Left kidney (tissue), 2 donors: ENCODE results near the gene PRR5. TPM values are rescaled to one million over a fixed set of nuclear protein-coding genes. Genes with fewer than 3 reads are reported as not detected.
"Not testable (repeated sequence)": the region's sequence is repeated elsewhere in the genome, so short reads cannot be mapped to it uniquely, and the experiment has no call there.

Experiments used
- DNase-seq: peaks from one replicate; pipeline ENCODE4 v3.0.0-alpha.2; 2013
- polyA plus RNA-seq: library from polyadenylated mRNA; unstranded; fragments of 120-200 nt; gene quantifications from one replicate; pipeline ENCODE4 v1.2.1, GENCODE V29; 2013; ENCODE audit not compliant: insufficient read length

Gene PRR5
- polyA plus RNA-seq, 1 donor, result 24.5 TPM

DNA sequence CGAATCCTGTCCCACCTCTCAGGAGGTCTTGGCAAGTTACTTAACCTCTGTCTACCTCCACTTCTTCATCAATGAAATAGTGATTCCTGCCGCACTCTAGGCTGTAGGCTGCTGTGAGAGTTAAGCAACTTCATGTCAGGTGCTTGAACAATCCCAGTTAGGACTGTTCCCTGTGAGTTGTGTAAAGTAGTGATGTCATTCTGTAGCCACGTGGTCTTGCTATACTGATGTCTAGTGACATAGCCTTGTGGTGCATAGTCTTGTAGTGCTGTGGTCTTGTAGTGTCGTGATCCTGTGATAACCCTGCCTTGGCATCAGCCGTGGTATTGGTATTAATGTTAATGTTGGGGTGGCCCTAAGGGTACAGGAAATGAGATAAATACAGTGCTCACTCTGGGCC is 30.3 kb upstream of the PRR5 start:
- no peak for DNase-seq

DNA sequence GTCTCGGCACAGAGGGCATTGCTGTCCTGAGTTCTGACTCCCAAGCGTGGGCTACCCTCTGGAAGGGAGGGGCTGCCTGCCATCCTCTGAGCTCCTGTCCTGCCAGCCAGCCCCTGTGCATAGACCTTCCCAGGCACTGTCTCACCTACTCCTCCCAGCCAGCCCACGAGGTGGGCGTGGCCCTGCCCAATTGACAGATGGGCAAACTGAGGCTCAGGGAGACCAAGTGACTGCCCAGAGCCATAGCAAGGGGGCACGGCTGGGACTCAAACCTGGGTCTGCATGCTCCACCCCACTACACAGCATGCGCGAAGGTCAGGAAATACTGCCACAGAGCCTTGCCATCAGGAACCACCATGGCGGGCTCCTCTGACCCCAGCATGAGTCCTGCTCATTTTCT is 29.4 kb upstream of the PRR5 start:
- no peak for DNase-seq

DNA sequence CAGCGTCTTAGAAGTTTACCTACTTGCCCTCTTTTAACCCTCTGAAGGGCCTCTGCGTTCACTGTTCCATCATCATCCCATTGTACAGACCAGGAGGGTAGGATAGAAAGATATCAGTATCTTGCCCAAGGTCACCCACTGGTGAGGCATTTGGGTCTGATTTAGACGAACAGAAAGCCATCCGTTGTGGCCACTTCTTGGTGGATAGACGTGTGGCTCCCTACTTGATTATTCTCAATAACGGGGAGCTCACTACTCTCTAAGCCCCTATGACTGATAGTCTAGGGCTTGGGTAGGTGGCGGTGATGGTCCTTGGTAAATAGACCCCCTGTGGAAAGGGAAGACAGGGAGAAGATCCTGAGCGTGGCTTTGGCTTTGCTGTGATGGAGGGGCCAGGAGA is 28.6 kb upstream of the PRR5 start:
- DNase-seq, result no peak

DNA sequence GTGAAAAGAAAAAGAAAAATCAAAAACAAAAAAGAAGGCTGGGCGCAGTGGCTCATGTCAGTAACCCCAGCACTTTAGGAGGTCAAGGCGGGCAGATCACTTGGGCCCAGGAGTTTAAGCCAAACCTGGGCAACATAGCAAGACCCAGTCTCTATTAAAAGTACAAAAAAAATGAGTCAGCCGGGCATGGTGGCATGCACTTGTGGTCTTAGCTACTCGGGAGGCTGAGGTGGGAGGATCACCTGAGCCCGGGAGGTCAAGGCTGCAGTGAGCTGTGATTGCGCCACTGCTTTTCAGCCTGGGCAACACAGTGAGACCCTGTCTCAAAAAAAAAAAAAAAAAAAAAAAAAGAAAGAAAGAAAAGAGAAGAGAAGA is 26.0 kb upstream of the PRR5 start:
- DNase-seq, result not testable (repeated sequence)

DNA sequence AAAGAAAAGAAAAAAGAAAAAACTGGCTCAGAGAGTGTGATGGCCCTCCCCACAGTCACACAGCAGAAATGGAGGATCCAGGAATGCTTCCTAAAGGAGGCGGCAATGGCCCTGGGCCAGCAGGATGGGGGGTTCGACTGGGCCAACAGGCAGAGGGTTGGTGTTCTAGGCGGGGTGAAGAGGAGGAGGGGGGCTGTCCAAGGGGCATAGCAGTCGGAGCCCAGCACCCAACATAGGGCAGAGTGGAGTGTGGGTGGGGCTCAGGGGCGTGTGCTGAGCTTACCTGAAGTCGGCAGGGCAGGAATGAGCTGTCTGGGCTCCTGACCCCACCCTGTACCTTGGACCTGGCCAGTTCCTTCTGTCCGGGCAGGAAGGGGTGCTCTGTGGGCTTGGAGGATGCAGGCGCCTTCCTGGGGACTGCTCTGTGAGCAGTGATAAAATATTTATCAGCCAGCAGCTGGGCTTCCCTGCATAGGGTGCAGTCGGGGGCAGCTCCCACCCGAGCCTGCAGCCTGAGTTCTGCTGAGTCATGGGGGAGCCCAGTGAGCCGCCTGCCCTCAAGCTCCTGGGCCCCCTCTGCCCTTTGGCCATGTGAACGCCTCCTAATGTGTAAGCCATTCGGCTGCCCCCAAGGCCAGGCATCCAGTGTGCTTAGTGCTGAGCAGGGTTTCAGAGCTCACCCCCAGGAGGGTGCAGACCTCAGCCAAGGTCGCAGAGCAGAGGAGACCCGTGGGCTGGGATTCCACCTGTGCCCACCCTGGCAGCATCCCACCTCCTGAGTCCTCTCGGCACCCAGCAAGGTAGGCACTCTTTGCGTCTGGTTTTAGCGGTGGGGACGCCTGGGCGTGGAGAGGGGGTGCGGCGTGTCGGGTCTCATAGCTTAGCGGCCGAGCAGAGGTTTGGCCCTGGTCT is 25.3 kb upstream of the PRR5 start:
- DNase-seq, result no peak

DNA sequence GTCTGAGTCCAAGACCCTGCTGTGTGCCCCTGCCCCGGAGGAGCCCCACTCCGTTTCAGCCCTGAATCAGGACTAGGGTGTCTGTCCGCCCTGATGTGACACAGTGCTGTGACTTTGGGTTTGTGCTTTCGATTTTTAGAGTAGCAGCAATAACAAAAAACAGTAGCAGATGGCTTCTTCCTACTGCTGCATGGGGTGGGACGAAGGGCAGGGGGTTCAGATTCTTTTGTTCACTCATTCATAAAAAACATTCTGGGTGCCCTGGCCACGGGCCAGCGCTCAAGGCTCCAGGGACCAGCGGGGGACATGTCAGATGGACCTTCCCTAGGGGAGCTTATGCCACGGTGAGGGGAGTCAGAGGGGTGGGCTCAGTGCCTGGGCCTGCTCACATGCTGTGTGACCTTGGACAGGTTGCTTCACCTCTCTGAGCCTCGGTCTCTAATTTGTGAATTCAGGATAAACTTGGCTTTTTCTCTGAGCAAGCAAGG is 24.6 kb upstream of the PRR5 start:
- no peak for DNase-seq

DNA sequence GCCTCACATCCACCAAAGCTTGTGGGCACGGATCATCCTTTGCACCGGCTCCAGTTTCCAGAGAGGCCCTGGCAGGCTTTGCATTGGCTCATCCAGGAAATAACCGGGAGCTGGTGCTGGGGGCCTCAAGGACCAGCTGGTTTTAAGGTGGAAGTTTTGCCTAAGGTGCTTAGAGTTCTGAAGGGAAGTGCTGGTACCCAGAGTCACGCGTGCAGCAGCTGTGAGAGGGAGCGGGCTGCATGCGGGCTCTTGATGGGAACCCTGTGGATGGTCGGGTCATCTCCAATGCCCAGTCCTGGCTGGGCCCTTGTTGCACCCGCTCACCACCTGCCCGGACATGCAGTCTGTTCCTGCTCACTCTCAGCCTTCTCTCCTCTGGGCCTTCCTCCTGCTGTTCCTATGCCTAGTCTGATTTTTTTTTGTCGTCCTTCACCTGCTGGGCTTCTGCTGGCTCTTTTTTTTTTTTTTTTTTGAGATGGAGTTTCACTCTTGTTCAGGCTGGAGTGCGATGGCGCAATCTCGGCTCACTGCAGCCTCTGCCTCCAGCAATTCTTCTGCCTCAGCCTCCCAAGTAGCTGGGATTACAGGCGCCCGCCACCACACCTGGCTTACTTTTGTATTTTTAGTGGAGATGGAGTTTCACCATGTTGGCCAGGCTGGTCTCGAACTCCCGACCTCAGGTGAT is 24.0 kb upstream of the PRR5 start:
- DNase-seq, result no peak

DNA sequence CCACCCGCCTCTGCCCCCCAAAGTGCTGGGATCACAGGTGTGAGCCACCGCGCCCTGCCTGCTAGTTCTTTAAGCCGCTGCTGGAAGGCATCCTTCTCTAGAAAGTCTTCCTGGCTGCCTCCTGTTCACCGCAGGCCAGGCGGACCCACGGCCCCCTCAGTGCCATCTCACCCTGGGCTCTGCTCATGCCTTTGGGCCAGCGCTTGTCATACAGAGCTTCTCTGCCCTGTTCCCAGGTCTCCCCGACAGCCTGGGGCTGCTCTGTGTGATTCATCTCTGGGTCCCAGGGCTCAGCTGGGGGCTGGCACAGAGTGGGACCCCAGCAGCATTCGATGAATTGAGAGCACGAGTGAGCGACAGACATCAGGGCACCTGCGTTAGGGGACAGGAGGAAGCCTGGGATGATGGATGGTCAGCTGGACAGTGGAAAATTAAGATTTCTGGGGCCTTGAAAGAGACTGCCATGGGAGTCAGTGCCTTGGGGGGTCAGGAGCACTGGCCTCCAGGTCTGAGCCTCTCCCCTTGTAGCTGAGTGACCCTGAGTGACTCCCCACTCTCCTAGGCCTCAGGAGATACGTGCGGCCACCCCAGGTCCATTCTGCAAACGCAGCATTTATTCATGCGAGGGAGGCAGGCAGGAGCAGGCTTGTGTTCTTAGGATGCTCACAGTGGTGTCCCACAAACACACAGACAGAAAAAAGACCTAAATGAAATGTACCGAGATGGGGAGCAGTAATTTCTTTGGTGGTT is 23.3 kb upstream of the PRR5 start:
- DNase-seq, result no peak

DNA sequence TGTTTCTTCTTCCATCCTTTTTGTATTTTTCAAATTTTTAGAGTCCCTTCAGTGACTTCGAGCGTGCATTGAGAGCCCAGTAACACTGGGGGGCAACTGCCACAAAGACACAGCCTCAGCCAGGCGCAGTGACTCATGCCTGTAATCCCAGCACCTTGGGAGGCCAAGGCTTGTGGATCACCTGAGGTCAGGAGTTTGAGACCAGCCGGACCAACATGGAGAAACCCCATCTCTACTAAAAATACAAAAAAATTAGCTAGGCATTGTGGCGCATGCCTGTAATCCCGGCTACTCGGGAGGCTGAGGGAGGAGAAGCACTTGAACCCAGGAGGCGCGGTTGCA is 22.7 kb upstream of the PRR5 start:
- DNase-seq, result not testable (repeated sequence)

DNA sequence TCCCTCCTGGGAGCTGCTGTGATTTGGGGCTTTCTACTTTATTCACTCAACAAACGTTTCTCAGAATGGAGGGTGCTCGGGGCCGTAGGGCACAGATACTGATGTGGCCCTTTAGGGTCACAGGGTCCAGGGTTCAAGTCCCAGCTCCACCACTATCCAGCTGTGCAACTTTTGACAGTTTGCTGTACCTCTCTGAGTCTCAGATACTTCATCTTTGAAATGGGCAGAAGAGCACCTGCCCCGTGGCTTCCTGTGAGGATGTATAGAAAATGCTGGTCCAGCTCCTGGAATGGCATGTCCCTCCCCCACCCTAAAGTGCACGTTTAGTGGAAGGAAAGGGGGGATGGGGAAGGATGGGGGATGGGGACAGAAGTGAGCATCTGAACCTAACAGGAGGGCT is 21.9 kb upstream of the PRR5 start:
- DNase-seq, result no peak

DNA sequence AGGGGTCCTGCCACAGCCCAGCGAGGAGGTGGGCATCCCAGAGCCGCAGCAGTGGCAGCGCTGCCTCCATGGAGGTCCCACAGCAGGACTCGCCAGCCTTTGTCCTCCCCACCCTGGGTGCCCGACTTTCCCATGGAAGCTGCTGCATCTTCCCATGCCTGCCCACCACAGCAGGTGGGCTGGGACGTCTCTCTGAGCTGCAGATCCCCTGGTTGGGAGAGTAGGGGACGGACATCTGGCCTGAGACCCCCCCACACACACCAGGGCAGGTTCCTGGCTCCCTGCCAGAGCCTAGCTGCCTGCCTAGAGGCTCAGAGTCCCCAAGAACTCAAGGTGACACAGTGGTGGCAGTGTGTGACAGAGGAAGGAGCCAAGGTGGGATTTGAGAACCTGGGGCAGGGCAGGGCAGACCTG is 21.5 kb upstream of the PRR5 start:
- no peak for DNase-seq

DNA sequence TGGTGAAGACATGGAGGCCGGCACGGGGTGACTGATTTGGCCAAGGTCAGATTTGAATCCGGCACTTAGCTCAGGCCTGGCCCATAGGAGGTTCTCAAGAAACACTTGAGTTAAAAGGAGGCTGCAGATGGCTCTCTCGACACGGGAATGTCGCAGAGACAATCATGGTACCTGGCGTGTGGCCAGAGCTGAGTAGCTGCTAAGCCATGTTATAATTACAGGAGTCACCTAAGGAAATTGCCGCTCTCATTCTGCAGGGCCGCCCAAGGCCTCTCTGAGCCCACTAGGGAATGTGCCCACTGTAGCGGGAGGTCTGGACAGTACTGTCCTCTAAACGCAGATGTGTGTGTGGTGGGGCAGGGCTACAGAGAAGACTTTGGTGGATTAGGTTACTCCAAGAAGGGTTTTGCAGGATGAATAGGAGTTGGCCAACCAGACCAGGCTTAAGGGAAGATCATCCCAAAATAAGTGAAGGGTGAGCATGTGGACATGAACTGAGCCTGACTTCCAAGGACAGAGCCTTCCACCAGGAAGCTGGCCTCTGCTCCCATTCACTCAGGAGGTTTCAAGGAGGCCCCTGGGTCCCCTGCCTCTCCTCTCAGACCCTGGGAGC is 19.3 kb upstream of the PRR5 start:
- DNase-seq, result no peak

DNA sequence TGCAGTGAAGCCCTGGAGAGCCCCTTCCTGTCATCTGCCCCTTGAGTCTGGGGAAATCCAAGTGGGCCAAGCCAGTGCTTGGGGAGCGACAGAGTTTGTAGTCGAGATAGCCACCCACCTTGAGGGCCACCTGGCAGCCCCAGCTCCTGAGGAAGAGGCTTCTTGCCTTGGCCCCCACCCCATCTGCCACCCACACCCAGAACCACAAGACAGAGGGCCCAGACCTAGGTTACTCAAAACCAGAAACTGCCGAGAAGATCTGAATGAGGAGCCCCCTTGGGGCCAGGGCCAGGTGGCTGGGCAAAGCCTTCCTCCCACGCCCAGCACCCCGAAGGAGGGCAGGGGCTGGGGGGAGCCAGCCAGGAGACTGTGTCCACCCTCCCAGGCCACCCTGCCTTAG is 18.8 kb upstream of the PRR5 start:
- DNase-seq, result no peak

DNA sequence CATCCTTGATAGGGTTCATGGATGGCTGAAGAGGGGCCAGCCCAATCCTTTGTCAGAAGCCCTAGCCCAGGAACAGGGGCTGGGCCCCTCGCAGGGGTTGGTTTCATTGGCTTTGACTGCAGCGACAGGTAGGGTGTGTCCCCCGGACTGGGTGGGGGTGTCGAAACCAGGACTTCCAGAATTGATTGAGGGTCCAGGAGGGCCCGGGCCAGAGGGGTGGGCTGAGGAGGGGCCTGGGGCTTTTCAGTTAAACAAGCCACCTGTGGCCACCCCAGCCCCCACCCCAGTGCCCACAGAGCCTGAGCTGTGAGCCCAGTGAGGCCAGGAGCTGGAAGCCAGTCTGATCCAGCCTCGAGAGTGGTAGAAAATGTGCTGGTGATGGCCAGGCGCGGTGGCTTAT is 18.1 kb upstream of the PRR5 start:
- no peak for DNase-seq

DNA sequence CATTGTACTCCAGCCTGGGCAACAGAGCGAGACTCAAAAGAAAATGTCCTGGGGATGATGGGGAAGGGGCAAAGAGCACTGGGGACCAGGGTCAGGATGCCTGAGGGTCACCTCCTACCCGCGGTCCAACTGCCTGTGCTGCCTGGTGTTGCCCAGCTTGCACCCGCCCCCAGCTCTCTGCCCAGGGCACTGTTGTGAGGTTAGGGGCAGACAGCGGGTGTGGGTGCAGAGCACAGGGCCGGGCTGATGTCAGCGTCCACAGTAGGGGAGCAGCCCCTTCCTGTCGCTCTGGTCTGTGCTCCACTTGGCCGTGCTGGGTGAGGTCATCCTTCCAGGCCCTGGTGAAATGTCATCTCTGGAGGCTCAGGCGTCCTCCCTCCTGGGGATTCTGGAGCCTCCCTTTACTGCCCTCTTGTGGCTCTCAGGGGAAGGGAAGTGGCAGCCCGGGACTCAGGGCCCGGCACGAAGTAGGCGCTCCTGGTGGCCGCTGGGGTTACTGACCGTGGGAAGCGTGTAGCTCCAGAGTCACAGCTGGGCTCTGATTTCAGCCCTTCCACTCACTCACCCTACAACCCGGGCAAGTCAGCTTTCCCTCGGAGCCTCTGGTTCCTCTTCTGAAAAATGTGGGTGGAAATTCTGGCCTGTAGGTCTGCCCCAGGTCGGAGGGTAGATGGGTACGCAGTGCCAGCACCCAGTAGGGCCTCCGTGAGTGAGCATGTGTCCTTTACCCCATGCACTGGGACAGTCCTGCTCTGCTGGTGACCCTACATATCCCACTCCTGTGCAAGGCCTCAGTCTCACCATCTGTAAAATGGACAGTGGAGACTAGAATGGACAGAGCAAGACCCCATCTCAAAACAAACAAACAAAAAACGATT is 17.3 kb upstream of the PRR5 start:
- DNase-seq, result peak; percentile 89

DNA sequence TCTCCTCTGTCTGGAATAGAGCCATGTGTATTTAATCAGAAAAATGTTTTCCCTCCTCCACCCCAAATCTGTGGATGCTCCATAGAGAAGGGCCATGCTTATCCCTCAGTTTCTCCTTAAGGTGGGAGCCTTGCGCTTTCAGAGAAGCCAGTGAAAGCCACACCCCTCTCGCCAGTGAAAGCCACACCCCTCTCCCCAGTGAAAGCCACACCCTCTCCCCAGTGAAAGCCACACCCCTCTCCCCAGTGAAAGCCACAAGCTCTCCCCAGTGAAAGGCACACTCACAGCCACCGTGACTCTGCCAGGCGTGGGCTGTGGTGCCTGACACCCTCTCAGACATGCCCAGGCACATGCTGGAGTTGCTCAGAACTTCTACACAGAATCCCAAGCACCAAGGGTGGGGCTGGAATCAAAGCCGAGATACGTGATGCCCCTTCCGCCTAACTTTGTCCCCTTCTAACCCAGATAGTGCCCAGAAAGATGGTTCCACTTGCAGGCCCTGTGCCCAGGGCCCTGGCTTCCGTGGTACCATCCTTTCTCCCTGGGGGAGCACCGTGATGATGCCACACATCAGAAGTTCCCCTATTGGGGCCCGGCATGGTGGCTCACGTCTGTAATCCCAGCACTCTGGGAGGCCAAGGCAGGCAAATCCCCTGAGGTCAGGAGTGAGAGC is 16.5 kb upstream of the PRR5 start:
- no peak for DNase-seq

DNA sequence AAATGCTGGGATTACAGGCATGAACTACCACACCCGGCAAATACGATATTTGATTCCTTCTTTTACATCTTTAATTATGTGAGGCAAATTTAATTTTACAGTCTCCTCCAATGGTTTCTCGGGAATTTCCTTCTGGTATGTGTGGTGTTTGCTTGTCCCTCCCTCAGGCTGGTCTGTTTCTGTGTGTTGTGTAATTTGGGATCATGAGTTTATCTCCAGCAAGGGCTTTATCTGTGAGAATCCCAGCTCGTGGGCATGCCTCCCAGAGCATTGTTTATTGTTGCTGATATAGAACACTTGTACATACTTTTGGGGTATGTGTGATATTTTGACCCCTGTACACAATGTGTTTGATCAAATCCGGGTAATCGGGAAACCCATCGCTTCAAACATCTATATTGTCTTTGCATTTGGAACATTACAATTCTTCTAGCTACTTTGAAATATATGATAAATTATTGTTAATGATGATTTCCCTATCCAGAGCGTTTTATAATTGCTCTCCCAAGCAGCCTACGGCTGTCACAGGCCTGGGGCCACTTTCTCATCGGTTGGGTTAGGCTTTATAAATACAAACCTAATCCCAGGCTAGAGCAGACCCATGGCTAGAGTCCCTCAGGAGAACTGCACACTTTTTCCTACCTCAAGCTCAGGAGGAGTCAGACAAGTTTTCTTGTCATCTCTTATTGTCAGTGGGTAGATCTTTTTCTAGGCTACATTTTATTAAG is 15.0 kb upstream of the PRR5 start:
- DNase-seq, result no peak

DNA sequence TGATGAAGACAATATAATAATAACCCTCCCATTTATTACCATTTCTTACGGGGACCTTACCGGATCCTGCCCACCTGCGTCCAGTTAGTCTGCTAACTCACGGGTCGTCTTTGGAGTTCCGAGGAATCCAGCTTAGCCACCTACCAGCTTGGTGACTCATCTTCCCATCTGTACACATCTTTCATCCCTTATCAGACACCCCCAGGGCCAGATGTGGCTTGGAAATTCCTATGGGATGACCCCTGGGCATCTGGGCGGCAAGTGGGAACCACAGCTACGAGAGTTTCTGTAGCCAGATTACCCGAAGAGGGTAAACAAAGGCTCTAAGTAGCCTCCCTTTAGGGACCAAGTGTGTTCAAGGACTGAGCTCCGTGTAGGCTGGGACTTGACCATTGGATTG is 12.8 kb upstream of the PRR5 start:
- no peak for DNase-seq

DNA sequence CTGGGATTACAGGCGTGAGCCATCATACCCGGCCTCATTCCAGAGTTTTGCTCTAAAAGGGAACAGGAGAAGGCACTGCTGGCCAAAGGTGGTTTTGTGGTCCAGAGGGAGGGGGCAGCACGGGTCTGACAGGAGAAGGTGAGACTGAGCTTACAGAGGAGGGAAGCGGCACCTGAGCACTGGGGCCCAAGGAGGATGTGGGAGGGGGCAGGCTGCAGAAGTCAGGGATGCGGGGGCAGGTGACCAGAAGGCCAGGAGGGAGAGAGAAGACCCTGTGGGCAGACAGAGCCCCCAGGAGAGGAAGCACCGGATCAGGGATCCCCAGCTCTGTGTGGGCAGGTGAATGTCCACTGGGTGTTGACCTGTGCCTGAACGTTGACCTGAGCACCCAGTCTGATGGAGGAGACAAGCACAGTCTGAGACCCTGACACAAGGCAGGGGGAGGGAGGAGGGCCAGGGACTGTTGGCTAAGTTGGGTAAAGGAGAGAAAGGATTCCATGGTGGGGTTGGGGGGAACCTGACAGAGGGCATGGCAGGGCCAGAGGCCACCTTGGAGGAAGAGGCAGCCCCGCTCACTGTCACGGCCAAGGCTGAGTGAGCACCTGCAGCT is 12.0 kb upstream of the PRR5 start:
- DNase-seq, result no peak
